DOHH2 (cell line): ENCODE results near the gene LBR.

Experiments used
- H3F3A ChIP-seq: fragments of 200-600 bp; sonication (generic), shearing (Covaris generic); 2 replicates; pipeline ENCODE4 v1.6.0; 2016; ENCODE audit warnings: antibody characterized with exemption, mild to moderate bottlenecking; ENCODE audit not compliant: control insufficient read depth, insufficient read depth
- H3K27ac ChIP-seq: fragments of 200-600 bp; sonication (generic); 2 replicates; pipeline ENCODE4 v1.5.1; 2014; ENCODE audit warnings: low read depth, mild to moderate bottlenecking, low read length, moderate library complexity
- H3K27me3 ChIP-seq: fragments of 200-600 bp; sonication (generic); 2 replicates; pipeline ENCODE4 v1.6.1; 2014; ENCODE audit warnings: mild to moderate bottlenecking, low read length, mixed read lengths; ENCODE audit not compliant: control insufficient read depth
- H3K36me3 ChIP-seq: fragments of 200-600 bp; sonication (generic); 2 replicates; pipeline ENCODE4 v1.6.1; 2014; ENCODE audit warnings: mild to moderate bottlenecking, low read length, moderate library complexity, mixed read lengths; ENCODE audit not compliant: control insufficient read depth
- H3K4me1 ChIP-seq: fragments of 200-600 bp; sonication (generic); 2 replicates; pipeline ENCODE4 v1.6.1; 2014; ENCODE audit warnings: mild to moderate bottlenecking, low read length, mixed read lengths; ENCODE audit not compliant: control insufficient read depth
- H3K4me2 ChIP-seq: fragments of 200-600 bp; sonication (generic); 2 replicates; pipeline ENCODE4 v1.6.0; 2014; ENCODE audit warnings: mild to moderate bottlenecking, low read length, moderate library complexity
- H3K4me3 ChIP-seq: fragments of 200-600 bp; sonication (generic); 2 replicates; pipeline ENCODE4 v1.5.1; 2014; ENCODE audit warnings: mild to moderate bottlenecking, low read length, mixed read lengths
- H3K79me2 ChIP-seq: fragments of 200-600 bp; sonication (generic); 2 replicates; pipeline ENCODE4 v1.6.1; 2014; ENCODE audit warnings: mild to moderate bottlenecking, low read length, mixed read lengths; ENCODE audit not compliant: control insufficient read depth
- H3K9me2 ChIP-seq: fragments of 200-600 bp; sonication (generic); replicated peaks from 2 replicates; pipeline ENCODE4 v1.6.1; 2014; ENCODE audit warnings: mild to moderate bottlenecking, low read length, mixed read lengths; ENCODE audit not compliant: control insufficient read depth
- H3K9me3 ChIP-seq: fragments of 200-600 bp; sonication (generic); 2 replicates; pipeline ENCODE4 v1.6.1; 2014; ENCODE audit warnings: antibody characterized with exemption, low read length, mixed read lengths; ENCODE audit not compliant: control insufficient read depth, insufficient read depth
- H4K20me1 ChIP-seq: fragments of 200-600 bp; sonication (generic); 2 replicates; pipeline ENCODE4 v1.6.0; 2014; ENCODE audit warnings: low read depth, mild to moderate bottlenecking, antibody characterized with exemption, low read length, moderate library complexity; ENCODE audit not compliant: control insufficient read depth, insufficient read depth
- EZH2phosphoT487 ChIP-seq: fragments of 200-600 bp; sonication (generic); IDR thresholded peaks from 2 replicates; pipeline ENCODE4 v1.6.1; 2017; ENCODE audit warnings: borderline replicate concordance, mild to moderate bottlenecking, antibody characterized with exemption, low read length, moderate library complexity, mixed read lengths
- TF ChIP-seq, protein P1 (sequence below): fragments of 200-600 bp; sonication (generic); IDR thresholded peaks from one replicate; pipeline ENCODE4 v1.5.1; 2014; ENCODE audit warnings: antibody characterized with exemption, mild to moderate bottlenecking, low read depth, low read length; ENCODE audit not compliant: poor library complexity, severe bottlenecking

Gene LBR

GRCh38 chr1:225430301-225430700 lies 2.5 kb upstream of the LBR start:
- Histone ChIP-seq H3K4me2 (no peak overlapping the region), H3K9me3 (peaks cover 4% of the 10 kb centered on the region; the same call in 1 of the 2 replicates), H3K4me1 (peaks cover 34% of the 10 kb centered on the region), H3K27me3 (no peaks in the 10 kb centered on the region), H3K27ac (no peak overlapping the region), H3K79me2 (peaks cover 26% of the 10 kb centered on the region), H3K9me2 (no peaks in the 10 kb centered on the region), H4K20me1 (peaks cover 9% of the 10 kb centered on the region), H3K36me3 (peaks cover 23% of the 10 kb centered on the region), H3K4me3 (no peak overlapping the region), H3F3A (peaks cover 8% of the 10 kb centered on the region; the same call in 1 of the 2 replicates)
- TF ChIP-seq EZH2phosphoT487: no peak
- TF ChIP-seq, protein P1, sequence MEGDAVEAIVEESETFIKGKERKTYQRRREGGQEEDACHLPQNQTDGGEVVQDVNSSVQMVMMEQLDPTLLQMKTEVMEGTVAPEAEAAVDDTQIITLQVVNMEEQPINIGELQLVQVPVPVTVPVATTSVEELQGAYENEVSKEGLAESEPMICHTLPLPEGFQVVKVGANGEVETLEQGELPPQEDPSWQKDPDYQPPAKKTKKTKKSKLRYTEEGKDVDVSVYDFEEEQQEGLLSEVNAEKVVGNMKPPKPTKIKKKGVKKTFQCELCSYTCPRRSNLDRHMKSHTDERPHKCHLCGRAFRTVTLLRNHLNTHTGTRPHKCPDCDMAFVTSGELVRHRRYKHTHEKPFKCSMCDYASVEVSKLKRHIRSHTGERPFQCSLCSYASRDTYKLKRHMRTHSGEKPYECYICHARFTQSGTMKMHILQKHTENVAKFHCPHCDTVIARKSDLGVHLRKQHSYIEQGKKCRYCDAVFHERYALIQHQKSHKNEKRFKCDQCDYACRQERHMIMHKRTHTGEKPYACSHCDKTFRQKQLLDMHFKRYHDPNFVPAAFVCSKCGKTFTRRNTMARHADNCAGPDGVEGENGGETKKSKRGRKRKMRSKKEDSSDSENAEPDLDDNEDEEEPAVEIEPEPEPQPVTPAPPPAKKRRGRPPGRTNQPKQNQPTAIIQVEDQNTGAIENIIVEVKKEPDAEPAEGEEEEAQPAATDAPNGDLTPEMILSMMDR: no peak

DNA sequence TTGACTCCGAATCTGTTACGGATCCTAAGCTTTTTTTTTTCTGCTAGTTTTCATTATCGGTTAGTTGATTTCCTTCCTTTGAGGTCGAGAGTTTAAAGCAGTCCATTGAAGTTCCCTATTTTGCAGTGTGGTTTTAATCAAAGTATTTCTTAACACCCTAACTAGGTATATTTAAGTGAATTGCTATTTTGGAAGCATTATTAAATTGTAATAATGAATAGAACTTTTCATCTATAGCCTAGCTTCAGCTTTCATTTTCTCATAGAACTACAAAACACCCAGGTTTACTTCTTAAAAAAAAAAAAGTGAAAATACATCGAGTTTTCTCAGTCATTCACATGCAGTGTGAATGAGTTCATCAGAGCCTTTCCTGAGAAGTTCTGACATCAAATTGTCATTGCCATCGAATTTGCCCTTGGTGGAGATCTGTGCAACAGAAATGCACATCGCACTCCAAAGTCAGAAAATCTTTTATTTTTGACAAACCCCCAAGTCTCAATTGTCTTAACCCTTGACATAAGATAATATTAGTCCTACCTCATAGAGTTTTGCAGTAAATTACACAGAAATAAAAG lies 1.1 kb upstream of the LBR start:
- H3K9me3 ChIP-seq: peaks cover 4% of the 10 kb centered on the region; the same call in 1 of the 2 replicates
- TF ChIP-seq, protein P1: no peak
- no peak for TF ChIP-seq EZH2phosphoT487
- H4K20me1 ChIP-seq: peaks cover 22% of the 10 kb centered on the region
- H3K9me2 ChIP-seq: no peaks in the 10 kb centered on the region
- H3K27ac ChIP-seq: peak overlapping the region; percentile 82
- peaks cover 36% of the 10 kb centered on the region for H3K36me3 ChIP-seq
- peak overlapping the region; percentile 94 for H3K4me3 ChIP-seq
- H3F3A ChIP-seq: peaks cover 8% of the 10 kb centered on the region; the same call in 1 of the 2 replicates
- no peaks in the 10 kb centered on the region for H3K27me3 ChIP-seq
- peak overlapping the region; percentile 84 for H3K4me2 ChIP-seq
- H3K79me2 ChIP-seq: peaks cover 39% of the 10 kb centered on the region
- peaks cover 34% of the 10 kb centered on the region for H3K4me1 ChIP-seq

DNA sequence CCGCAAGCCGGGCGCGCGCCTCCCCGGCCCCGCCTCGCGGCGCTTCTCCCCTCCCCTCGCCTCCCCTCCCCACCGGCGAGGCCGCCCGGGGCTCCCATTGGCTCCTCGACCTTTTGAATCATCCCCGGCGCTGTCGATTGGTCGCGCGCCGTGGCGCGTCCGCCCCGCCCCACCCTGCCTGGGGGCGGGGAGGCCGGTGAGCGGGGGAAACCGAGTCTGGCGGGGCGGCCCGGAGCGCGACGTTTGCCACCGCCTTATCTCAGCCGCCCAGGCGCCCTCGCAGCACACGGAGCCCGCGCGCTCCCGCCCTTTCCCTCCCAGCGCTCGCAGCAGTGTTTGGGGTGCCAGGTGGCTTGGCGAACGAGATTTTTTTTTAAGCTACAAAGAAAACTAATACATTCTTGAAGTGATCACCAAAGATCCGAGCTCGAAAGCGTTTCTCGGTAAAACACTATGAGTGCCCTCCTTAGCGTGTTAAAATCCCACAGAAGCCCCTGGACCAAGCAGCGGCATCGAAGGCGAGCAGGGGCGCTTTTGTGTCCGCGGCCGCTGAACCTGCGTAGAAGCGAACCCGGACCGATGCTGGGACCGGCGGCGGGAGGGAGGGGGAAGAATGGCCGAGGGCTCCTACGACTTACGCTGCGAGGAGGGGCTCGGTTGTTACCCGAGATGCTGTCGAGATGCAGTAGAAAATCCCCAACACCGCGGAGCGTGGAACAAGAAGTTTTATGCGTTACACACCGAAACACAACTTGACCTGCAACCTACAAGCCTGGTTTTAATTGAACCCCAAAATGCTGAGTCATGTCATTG lies 436 bp upstream of the LBR start:
- no peaks in the 10 kb centered on the region for H3K9me2 ChIP-seq
- TF ChIP-seq, protein P1: no peak
- no peak for TF ChIP-seq EZH2phosphoT487
- peaks cover 27% of the 10 kb centered on the region for H4K20me1 ChIP-seq
- H3K27ac ChIP-seq: peak overlapping the region; percentile 82
- H3F3A ChIP-seq: peaks cover 8% of the 10 kb centered on the region; the same call in 1 of the 2 replicates
- H3K9me3 ChIP-seq: peaks cover 4% of the 10 kb centered on the region; the same call in 1 of the 2 replicates
- peak overlapping the region; percentile 94 for H3K4me3 ChIP-seq
- H3K4me2 ChIP-seq: peak overlapping the region; percentile 86
- H3K36me3 ChIP-seq: peaks cover 43% of the 10 kb centered on the region
- H3K4me1 ChIP-seq: peaks cover 41% of the 10 kb centered on the region
- H3K79me2 ChIP-seq: peaks cover 46% of the 10 kb centered on the region
- H3K27me3 ChIP-seq: no peaks in the 10 kb centered on the region
